Peyer's patch (tissue), 4 donors: ENCODE results near the gene FGF4.

Source experiments
- CTCF ChIP-seq, 6 experiments: fragments of 450-650 bp in 4 of 6; fragments of 200-600 bp in 2 of 6; sonication (generic) in 1 of 6; IDR thresholded peaks; one replicate each; pipeline ENCODE4 v1.5.1; 2017 to 2019; ENCODE audit warnings: antibody characterized with exemption in 6 of 6, mild to moderate bottlenecking in 3 of 6, moderate library complexity in 1 of 6
- POLR2A ChIP-seq, 2 donors: fragments of 450-650 bp; IDR thresholded peaks; one replicate each; pipeline ENCODE4 v1.5.1; 2017; ENCODE audit warnings: antibody characterized with exemption in 2 of 2, mild to moderate bottlenecking in 2 of 2, moderate library complexity in 2 of 2

DNA sequence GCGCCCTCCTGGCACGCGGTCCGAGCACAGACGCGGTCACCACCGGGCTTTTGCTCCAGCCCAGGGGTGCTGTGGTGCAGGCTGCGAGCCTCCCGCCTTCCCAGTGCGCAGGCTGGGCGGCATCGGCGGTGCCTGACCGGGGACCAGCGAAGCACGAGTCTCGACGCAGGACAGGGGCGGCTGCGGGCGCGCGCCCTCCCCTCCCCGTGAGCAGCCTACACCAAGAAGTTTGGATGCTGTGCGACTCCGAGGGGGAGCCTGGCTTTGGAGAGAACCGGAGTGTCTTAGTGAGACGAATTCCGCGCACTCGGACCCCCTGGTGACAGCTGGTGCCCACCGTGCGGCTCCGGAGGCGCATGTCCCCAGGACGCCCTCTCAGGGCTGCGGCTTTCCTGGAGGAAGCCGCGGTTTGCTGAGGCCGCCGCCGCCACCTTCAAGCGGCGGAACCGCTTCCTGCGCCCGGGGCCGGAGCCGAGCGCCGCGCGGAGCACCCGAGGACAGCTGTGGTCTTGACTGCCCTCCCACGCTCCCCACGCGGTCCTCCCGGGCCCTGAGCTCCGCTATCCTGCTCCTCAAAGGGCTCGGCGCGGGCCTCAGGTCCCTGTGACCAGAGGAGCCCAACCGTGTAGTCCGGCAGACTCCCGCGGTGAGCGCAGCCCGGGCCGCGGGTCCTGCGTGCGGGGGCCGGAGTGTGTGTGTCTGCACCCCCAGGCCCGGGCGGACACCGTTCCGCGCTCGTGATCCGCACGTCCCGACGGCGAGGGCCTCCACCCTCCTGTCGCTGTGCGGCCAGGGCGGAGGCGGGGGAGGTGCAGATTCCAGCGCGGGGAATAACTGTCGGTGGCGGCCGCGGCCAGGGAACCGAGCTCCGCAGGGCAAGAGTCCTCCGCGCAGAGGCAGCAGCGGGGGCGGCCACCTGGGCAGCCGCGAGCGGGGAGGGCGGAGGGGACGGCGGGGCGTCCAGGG is 42.4 kb upstream of the FGF4 start:
- TF ChIP-seq CTCF (IDR thresholded peaks at IDR 0.05) (no peak), POLR2A (IDR thresholded peaks at IDR 0.05) (no peak)
